Neuronal stem cell (in vitro differentiated cells): ENCODE data around the gene GRWD1.
"Not testable (repeated sequence)": the region's sequence is repeated elsewhere in the genome, so short reads cannot be mapped to it uniquely, and the experiment has no call there.

Experiments used
- DNase-seq: peaks from one replicate; pipeline ENCODE4 v3.0.0-alpha.2; 2013; ENCODE audit warnings: low spot score
- H2AFZ ChIP-seq: one replicate; pipeline ENCODE4 v1.6.1; 2013; ENCODE audit warnings: mild to moderate bottlenecking, low read length, inconsistent platforms
- H2AK5ac ChIP-seq: 2 replicates; pipeline ENCODE4 v1.6.1; 2013; ENCODE audit warnings: low read depth, mild to moderate bottlenecking, inconsistent platforms, low read length, moderate library complexity, mixed read lengths
- H2BK120ac ChIP-seq: 2 replicates; pipeline ENCODE4 v1.6.1; 2013; ENCODE audit warnings: low read depth, mild to moderate bottlenecking, inconsistent platforms, low read length, moderate library complexity, mixed read lengths
- H2BK12ac ChIP-seq: one replicate; pipeline ENCODE4 v1.6.1; 2013; ENCODE audit warnings: low read length, inconsistent platforms
- H2BK15ac ChIP-seq: 2 replicates; pipeline ENCODE4 v1.6.1; 2013; ENCODE audit warnings: mild to moderate bottlenecking, low read length, inconsistent platforms, mixed read lengths
- H2BK5ac ChIP-seq: one replicate; pipeline ENCODE4 v1.6.1; 2013; ENCODE audit warnings: inconsistent platforms, mild to moderate bottlenecking, low read length, moderate library complexity
- H3K14ac ChIP-seq: one replicate; pipeline ENCODE4 v1.6.1; 2013; ENCODE audit warnings: low read length, inconsistent platforms
- H3K18ac ChIP-seq: 2 replicates; pipeline ENCODE4 v1.6.1; 2013; ENCODE audit warnings: low read length, inconsistent platforms
- H3K23ac ChIP-seq: 2 replicates; pipeline ENCODE4 v1.6.1; 2013; ENCODE audit warnings: low read depth, mild to moderate bottlenecking, mixed read lengths, low read length, inconsistent platforms; ENCODE audit not compliant: poor library complexity
- H3K27ac ChIP-seq: replicated peaks from 3 replicates; pipeline ENCODE4 v1.5.1; 2013; ENCODE audit warnings: low read length, inconsistent platforms
- H3K27me3 ChIP-seq, 3 experiments: 2 replicates each; pipeline ENCODE4 v1.6.1; 2013; ENCODE audit warnings: low read length in 3 of 3, mild to moderate bottlenecking in 2 of 3, inconsistent platforms in 1 of 3, low read depth in 1 of 3, mixed read lengths in 1 of 3, moderate library complexity in 1 of 3; ENCODE audit not compliant: control insufficient read depth in 3 of 3, insufficient read depth in 3 of 3
- H3K36me3 ChIP-seq, 2 donors: replicated peaks in 1 of 2; 2 replicates each; pipeline ENCODE4 v1.6.1; 2013; ENCODE audit warnings: low read length in 2 of 2; ENCODE audit not compliant: control insufficient read depth in 2 of 2, insufficient read depth in 2 of 2
- H3K4ac ChIP-seq: 2 replicates; pipeline ENCODE4 v1.6.1; 2013; ENCODE audit warnings: inconsistent platforms, mild to moderate bottlenecking, low read length, moderate library complexity
- H3K4me1 ChIP-seq, 2 donors: 1 replicate in 1 of 2; 2 replicates in 1 of 2; pipeline ENCODE4 v1.6.1; 2013; ENCODE audit warnings: low read length in 2 of 2, low read depth in 1 of 2; ENCODE audit not compliant: control insufficient read depth in 2 of 2, insufficient read depth in 1 of 2
- H3K4me2 ChIP-seq: one replicate; pipeline ENCODE4 v1.6.1; 2013; ENCODE audit warnings: mild to moderate bottlenecking, low read length, inconsistent platforms; ENCODE audit not compliant: insufficient read depth, poor library complexity, severe bottlenecking
- H3K4me3 ChIP-seq, 2 donors: 2 replicates each; pipeline ENCODE4 v1.5.1; 2013; ENCODE audit warnings: low read length in 2 of 2, mild to moderate bottlenecking in 2 of 2, inconsistent platforms in 1 of 2, moderate library complexity in 1 of 2
- H3K79me1 ChIP-seq: one replicate; pipeline ENCODE4 v1.6.1; 2013; ENCODE audit warnings: low read depth, mild to moderate bottlenecking, inconsistent platforms, low read length, moderate library complexity
- H3K9ac ChIP-seq: one replicate; pipeline ENCODE4 v1.6.1; 2013; ENCODE audit warnings: mild to moderate bottlenecking, low read depth, low read length, inconsistent platforms; ENCODE audit not compliant: poor library complexity
- H3K9me3 ChIP-seq, 2 donors: replicated peaks in 1 of 2; 2 replicates each; pipeline versions ENCODE3 to v1.6.1; 2013; ENCODE audit warnings: low read length in 2 of 2, mild to moderate bottlenecking in 2 of 2, inconsistent platforms in 1 of 2, low read depth in 1 of 2, mixed read lengths in 1 of 2, moderate library complexity in 1 of 2; ENCODE audit not compliant: control insufficient read depth in 2 of 2, insufficient read depth in 1 of 2
- H4K8ac ChIP-seq: one replicate; pipeline ENCODE4 v1.6.1; 2013; ENCODE audit warnings: low read depth, mild to moderate bottlenecking, inconsistent platforms, low read length, moderate library complexity
- H4K91ac ChIP-seq: one replicate; pipeline ENCODE4 v1.6.1; 2013; ENCODE audit warnings: low read length, low read depth, mild to moderate bottlenecking, inconsistent platforms; ENCODE audit not compliant: poor library complexity
- WGBS, 2 donors: extraction: QIAGEN DNeasy Blood & Tissue Kit; methylation state at CpG; one replicate each; pipeline ENCODE4 v1.1.7; 2013; ENCODE audit warnings: missing lambda C conversion rate in 2 of 2, mixed read lengths in 1 of 2; ENCODE audit not compliant: insufficient read length in 2 of 2, insufficient replicate concordance in 1 of 2; ENCODE audit errors: extremely low coverage in 2 of 2; 5-methylcytosine and 5-hydroxymethylcytosine counted together

The GRWD1 gene

GRCh38 chr19:48484247-48484893 lies 38.6 kb downstream of the GRWD1 start:
- no CpG with 5 or more reads among the region's 16 CpGs for WGBS, 2 donors
- Histone ChIP-seq H4K8ac (no peak overlapping the region), H3K4me2 (no peak overlapping the region), H2BK120ac (no peak overlapping the region), H2BK12ac (no peak overlapping the region), H3K4ac (no peak overlapping the region), H3K27ac (no peak overlapping the region), H2AK5ac (no peak overlapping the region), H2BK15ac (no peak overlapping the region), H2BK5ac (no peak overlapping the region), H3K79me1 (peaks cover 3% of the 10 kb centered on the region), H3K18ac (no peak overlapping the region), H3K9ac (no peak overlapping the region), H3K9me3 (no peaks in the 10 kb centered on the region), H2AFZ (no peak overlapping the region), H3K23ac (peak overlapping the region; percentile 21), H3K4me1 (no peaks in the 10 kb centered on the region), H3K27me3 (no peaks in the 10 kb centered on the region), H3K14ac (no peak overlapping the region), H4K91ac (no peak overlapping the region), H3K4me3 (no peak overlapping the region), H3K36me3 (peaks cover 12 to 41% of the 10 kb centered on the region in 2 donors)
- no peak for DNase-seq

GRCh38 chr19:48484931-48485612 lies 39.3 kb downstream of the GRWD1 start:
- Histone ChIP-seq H3K18ac (no peak overlapping the region), H3K27ac (no peak overlapping the region), H3K27me3 (peaks cover 0 to 3% (median 0%) of the 10 kb centered on the region in 3 experiments), H4K91ac (no peak overlapping the region), H2BK120ac (no peak overlapping the region), H4K8ac (no peak overlapping the region), H3K9me3 (no peaks in the 10 kb centered on the region), H2BK12ac (no peak overlapping the region), H3K36me3 (peaks cover 5 to 34% of the 10 kb centered on the region in 2 donors), H2AK5ac (no peak overlapping the region), H2BK15ac (no peak overlapping the region), H3K4me2 (no peak overlapping the region), H3K14ac (no peak overlapping the region), H2AFZ (no peak overlapping the region), H2BK5ac (no peak overlapping the region), H3K23ac (no peak overlapping the region), H3K9ac (no peak overlapping the region), H3K4me3 (no peak overlapping the region), H3K79me1 (peaks cover 3% of the 10 kb centered on the region), H3K4me1 (no peaks in the 10 kb centered on the region), H3K4ac (no peak overlapping the region)
- WGBS, 2 donors: no CpG with 5 or more reads among the region's 37 CpGs
- no peak for DNase-seq

GRCh38 chr19:48486706-48487105 lies 40.9 kb downstream of the GRWD1 start:
- not testable (repeated sequence) for H2BK5ac ChIP-seq, H3K14ac ChIP-seq, H2BK15ac ChIP-seq, H4K91ac ChIP-seq, H3K27ac ChIP-seq, H3K9ac ChIP-seq, H2AK5ac ChIP-seq, H3K79me1 ChIP-seq, H2BK120ac ChIP-seq, H3K18ac ChIP-seq, H2AFZ ChIP-seq, H3K4ac ChIP-seq, H4K8ac ChIP-seq, H3K4me3 ChIP-seq, DNase-seq, H3K4me2 ChIP-seq, H3K23ac ChIP-seq, H3K9me3 ChIP-seq, H3K4me1 ChIP-seq, H2BK12ac ChIP-seq
- WGBS, 2 donors: no CpG with 5 or more reads among the region's 10 CpGs
- H3K36me3 ChIP-seq: peaks cover 0 to 18% of the 10 kb centered on the region in 2 donors
- H3K27me3 ChIP-seq: peaks cover 0 to 17% (median 2%) of the 10 kb centered on the region in 3 experiments

DNA sequence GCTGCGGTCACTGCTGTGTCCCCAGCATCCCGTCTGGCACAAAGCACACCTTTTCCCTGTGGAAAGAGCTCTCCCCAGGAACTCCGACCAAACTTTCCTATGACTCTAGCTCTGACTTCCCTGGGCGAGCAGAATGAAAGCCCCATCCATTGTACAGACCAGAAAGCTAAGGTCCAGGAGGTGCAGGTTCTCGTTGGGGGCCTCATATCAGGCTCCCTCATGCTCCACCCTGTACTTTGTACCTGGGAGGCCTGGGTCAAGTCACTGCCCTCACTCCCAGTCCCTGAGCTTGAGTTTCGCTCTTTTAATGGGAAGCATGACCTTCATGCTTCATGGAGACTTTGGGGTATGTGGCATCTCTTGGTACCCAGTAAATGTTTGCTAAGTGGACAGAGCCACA lies 41.8 kb downstream of the GRWD1 start:
- Histone ChIP-seq H3K79me1 (no peaks in the 10 kb centered on the region), H2BK15ac (no peak overlapping the region), H3K4ac (no peak overlapping the region), H2BK5ac (no peak overlapping the region), H3K18ac (no peak overlapping the region), H3K9me3 (no peaks in the 10 kb centered on the region), H3K14ac (no peak overlapping the region), H3K23ac (no peak overlapping the region), H4K8ac (no peak overlapping the region), H2BK120ac (no peak overlapping the region), H3K4me2 (no peak overlapping the region), H2BK12ac (no peak overlapping the region), H3K4me1 (peaks cover 4 to 16% of the 10 kb centered on the region in 2 donors), H3K4me3 (no peak overlapping the region), H4K91ac (no peak overlapping the region), H3K27ac (no peak overlapping the region), H3K27me3 (peaks cover 0 to 25% (median 2%) of the 10 kb centered on the region in 3 experiments), H3K9ac (no peak overlapping the region), H2AFZ (no peak overlapping the region), H2AK5ac (no peak overlapping the region), H3K36me3 (peaks cover 0 to 10% of the 10 kb centered on the region in 2 donors)
- no CpG with 5 or more reads among the region's 6 CpGs for WGBS, 2 donors
- no peak for DNase-seq
